HG02938 (cell line): Measurements from ENCODE around the gene CDKAL1.
A peak's percentile ranks its signal among the peaks of the same experiment; 100 is the strongest.

ENCODE experiments used
- ATAC-seq: cut with Tn5 transposase; IDR thresholded peaks from one replicate; pipeline ENCODE4 v1.9.1; 2021; ENCODE audit warnings: mild to moderate bottlenecking, moderate library complexity; ENCODE audit not compliant: unreplicated experiment

The CDKAL1 gene

GRCh38 chr6:20909621-20910020 is 375.4 kb downstream of the CDKAL1 start:
- ATAC-seq: no peak

GRCh38 chr6:20911712-20912111 is 377.5 kb downstream of the CDKAL1 start:
- ATAC-seq: no peak

DNA sequence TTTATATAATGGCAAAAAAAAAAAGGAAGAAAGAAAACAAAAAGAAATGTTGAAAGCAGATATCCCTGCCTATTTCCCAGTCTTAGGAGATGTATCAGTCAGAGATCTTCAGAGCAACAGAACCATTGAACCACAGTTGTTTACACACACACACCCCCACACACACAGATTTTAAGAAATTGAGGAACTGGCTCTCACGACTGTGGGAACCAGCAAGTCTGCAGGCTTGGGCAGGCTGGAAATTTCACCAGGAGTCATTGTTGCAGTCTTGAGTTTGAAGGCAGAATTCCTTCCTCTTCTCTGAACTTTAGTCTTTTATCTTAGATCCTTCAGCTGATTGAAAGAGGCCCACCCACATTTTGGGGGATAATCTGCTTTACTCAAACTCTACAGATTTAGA is 380.9 kb downstream of the CDKAL1 start:
- no peak for ATAC-seq

- ATAC-seq: no peak
Measured at GRCh38 chr6:20915626-20916025, 381.4 kb downstream of the CDKAL1 start.

DNA sequence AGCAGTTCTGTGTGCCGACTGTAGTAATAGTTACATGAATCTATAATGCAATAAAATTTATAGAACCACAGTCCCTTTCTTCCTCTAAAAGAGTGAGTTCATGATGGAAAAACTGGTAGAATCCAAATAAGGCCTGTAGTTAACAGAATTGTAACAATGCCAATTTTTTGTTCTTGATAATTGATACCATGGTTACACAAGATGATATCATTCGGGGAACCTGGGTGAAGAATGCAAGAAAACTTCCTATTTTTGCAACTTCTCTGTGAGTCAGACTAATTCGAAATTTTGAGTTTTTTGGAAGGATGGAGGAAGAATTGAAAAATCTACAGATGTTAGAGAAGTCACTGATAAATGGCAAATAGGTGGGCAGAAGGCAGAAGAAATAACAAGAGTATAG is 381.8 kb downstream of the CDKAL1 start:
- ATAC-seq: no peak

GRCh38 chr6:20918868-20919267 is 384.6 kb downstream of the CDKAL1 start:
- ATAC-seq: no peak

DNA sequence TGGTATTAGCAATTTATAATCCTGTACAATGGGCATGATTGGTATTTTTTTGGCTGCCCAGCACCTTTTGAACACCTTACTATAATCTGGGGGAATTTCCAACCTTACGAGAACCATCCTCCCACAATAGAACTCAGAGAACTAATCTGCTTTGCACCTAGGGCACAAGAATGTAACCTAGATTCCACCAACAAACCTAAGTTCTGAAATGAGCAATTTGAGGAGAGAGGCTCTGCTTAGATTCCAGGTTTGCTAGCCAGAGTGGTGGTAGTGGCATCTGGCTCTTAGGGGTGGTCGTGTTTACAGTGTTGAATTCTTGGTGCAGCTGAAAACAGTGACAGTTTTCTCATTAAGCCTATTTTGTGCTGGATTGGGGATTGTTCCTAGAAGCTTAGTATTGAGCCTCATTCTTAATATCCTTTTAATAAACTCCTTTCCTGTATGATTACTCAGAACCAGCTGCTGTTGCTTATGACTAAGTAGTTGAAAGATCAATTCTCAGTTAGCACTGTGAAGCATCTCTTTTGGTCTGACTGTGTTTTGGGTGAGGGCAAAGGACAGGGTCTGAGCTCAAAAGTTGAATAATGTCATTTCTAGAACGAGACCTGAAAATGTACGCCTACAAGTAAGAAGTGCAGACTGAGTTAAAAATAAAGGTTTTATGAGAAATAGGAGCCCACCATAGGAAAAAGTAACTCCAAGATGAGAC is 385.6 kb downstream of the CDKAL1 start:
- ATAC-seq: peak; percentile 87

- no peak for ATAC-seq
Measured at GRCh38 chr6:20921578-20921977, 387.3 kb downstream of the CDKAL1 start.

DNA sequence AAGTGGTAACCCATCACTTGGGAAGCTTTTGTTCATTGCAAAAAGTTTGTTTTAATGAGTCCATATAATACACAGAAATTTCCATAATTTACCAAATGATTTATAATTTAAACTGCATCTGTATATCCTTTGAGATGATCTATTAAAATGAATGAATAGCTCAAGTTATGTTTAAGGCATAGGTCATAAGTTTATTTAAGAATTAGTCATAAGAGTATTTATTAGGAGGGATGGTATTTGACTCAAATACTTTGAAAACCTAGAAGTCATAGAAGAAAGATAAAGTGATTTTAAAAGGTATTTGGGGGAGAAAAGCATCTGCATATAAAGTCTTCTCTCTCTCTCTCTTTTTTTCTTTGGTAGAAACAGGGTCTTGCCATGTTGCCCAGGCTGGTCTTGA is 388.5 kb downstream of the CDKAL1 start:
- no peak for ATAC-seq

GRCh38 chr6:20924094-20924493 is 389.8 kb downstream of the CDKAL1 start:
- ATAC-seq: peak; percentile 49

GRCh38 chr6:20924911-20925543 is 390.8 kb downstream of the CDKAL1 start:
- ATAC-seq: no peak

- ATAC-seq: no peak
Measured at GRCh38 chr6:20927130-20927860, 393.0 kb downstream of the CDKAL1 start.

GRCh38 chr6:20929283-20929682 is 395.0 kb downstream of the CDKAL1 start:
- ATAC-seq: no peak

- ATAC-seq: no peak
Measured at GRCh38 chr6:20931093-20931492, 396.8 kb downstream of the CDKAL1 start.

DNA sequence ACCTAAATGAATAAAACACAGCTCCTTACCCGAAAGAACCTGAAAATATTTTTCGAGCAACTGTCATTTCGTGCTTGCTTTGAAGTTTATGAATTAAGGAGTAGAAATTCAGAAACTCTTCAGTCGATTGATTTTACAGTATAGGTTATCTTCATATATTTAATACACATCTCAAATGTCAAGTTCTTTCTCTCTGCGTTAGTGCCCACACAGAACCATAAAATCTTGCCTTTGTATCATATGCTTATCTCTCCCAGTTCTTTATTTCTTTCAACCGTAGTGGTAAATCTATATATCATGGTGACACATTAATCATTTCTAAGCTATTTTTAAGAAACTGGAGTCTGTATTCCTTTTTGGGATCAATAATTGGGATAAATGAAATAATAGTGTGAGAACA is 397.5 kb downstream of the CDKAL1 start:
- ATAC-seq: no peak

- ATAC-seq: no peak
Measured at GRCh38 chr6:20932284-20932683, 398.0 kb downstream of the CDKAL1 start.

DNA sequence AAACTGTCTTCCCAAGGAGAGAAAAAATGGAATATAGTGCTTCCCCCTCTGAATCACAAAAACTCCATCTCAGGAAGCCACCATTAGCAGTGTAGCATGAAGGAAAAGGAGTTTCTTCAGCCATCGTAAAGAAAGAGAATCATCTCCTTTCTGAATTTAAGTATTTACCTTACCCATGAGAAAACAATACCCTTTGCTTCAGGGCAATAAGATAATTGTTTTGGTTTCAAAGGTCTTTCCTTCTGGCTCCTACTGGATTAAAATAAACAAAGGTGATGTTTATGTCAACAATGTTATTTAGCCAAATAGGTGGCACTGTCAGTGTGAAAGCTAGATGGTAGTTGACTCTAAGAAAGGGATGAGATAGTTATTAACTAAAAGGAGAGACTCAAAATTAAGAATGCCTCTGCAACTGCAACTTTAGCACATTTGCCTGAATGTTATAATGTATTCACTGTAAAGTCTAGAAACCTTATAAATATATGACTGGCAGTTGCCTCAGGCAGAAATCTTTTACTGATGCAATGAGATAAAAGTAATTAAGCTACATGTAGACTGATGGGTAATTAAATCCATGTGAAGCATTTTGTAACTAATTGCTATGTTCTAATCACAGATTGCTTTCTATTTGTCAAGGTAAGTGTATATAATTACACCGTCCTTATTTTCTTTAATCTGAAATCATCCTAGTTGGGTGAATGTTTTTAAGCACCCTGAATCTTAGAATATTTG is 399.0 kb downstream of the CDKAL1 start:
- no peak for ATAC-seq

DNA sequence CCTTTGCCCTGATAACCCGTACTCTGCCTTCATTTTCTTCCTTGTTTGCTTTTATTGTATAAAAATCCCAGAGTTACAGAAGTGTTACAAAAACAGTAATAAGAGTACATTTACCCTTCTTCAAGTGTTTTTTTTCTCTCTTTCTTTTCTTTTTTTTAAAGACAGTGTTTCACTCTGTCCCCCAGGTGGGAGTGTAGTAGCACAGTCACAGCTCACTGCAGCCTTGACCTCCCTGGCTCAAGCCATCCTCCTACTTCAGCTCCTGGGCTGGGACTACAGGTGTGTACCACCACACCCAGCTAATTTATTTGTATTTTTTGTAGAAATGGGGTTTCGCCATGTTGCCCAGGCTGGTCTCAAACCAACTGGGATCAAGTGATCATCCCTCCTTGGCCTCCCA is 402.7 kb downstream of the CDKAL1 start:
- no peak for ATAC-seq

GRCh38 chr6:20939161-20939775 is 405.0 kb downstream of the CDKAL1 start:
- ATAC-seq: no peak

DNA sequence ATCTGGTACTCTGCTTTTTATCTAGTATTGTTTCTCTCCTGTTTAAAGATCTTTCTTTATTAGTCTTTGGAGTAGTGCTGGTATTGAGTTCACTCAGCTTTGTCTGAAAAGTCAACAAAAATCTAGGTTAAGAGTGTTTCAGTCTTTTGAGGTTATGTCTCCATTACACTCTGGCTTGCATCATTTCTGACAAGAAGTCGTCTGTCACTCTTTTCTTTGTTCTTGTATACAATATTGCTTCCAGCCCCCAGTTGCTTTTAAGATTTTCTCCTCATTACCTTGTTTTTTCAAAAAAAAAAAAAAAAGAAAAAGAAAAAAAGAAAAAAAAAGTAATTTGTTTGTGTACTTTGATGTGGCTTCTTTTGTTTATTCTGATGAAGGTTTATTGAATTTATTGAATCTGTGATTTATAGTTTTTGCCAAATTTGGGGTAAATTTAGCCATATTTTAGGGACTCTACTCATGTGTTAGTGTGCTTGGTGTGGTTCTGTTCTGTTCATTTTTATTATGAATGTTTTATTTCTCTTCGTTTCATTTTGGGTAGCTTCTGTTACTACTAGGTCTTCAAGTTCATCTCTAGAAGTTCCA is 408.9 kb downstream of the CDKAL1 start:
- ATAC-seq: no peak

DNA sequence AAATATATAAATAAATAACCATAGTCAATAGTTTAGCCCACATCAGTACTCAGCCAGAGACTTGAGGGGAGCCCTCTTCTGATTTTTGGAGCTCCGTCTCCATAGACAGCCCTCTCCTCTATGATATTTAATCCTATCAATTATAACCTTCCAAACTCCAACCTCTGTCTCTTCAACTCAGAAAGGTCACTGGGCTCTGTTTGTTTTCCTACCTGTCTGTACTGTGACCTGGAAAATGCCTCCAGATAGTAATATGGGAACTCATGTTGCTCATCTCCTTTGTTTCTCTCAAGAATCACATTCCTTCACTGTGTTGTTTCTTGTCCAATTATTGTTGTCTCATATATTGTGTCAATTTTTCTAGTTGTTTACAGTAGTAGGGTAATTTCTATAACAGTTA is 409.7 kb downstream of the CDKAL1 start:
- ATAC-seq: no peak
